Spleen (tissue), 11 donors: ENCODE measurements around the gene PHLDB1. TPM values are rescaled to one million over a fixed set of nuclear protein-coding genes. Genes with fewer than 3 reads are reported as not detected.
"Not testable (repeated sequence)": the region's sequence is repeated elsewhere in the genome, so short reads cannot be mapped to it uniquely, and the experiment has no call there.

Experiments used
- DNase-seq: peaks from one replicate; pipeline ENCODE4 v3.0.0-alpha.2; 2020
- H3K27ac ChIP-seq, 8 donors: fragments of 200-600 bp; sonication (generic) in 7 of 8; 1 replicate in 4 of 8; 2 replicates in 4 of 8; pipeline versions ENCODE4 v1.5.0 to v1.8.0; 2016 to 2021; ENCODE audit warnings: inconsistent platforms in 4 of 8, mild to moderate bottlenecking in 4 of 8, moderate library complexity in 1 of 8
- H3K27me3 ChIP-seq, 7 donors: fragments of 200-600 bp; sonication (generic) in 6 of 7; replicated peaks in 1 of 7; 1 replicate in 4 of 7; 2 replicates in 3 of 7; pipeline versions ENCODE4 v1.5.0 to v1.8.0; 2016 to 2021; ENCODE audit warnings: inconsistent platforms in 3 of 7, mild to moderate bottlenecking in 1 of 7
- H3K36me3 ChIP-seq, 6 donors: fragments of 200-600 bp; sonication (generic) in 5 of 6; 1 replicate in 4 of 6; 2 replicates in 2 of 6; pipeline versions ENCODE4 v1.5.0 to v1.8.0; 2016 to 2021; ENCODE audit warnings: inconsistent platforms in 2 of 6
- H3K4me1 ChIP-seq, 6 donors: fragments of 200-600 bp; sonication (generic) in 5 of 6; 1 replicate in 3 of 6; 2 replicates in 3 of 6; pipeline versions ENCODE4 v1.5.0 to v1.8.0; 2016 to 2021; ENCODE audit warnings: inconsistent platforms in 3 of 6
- H3K4me3 ChIP-seq, 8 donors: fragments of 200-600 bp; sonication (generic) in 7 of 8; 1 replicate in 4 of 8; 2 replicates in 4 of 8; pipeline versions ENCODE4 v1.5.0 to v1.8.0; 2016 to 2021; ENCODE audit warnings: inconsistent platforms in 4 of 8, mild to moderate bottlenecking in 4 of 8, moderate library complexity in 2 of 8
- H3K9me3 ChIP-seq, 8 donors: fragments of 200-600 bp; sonication (generic) in 7 of 8; 1 replicate in 4 of 8; 2 replicates in 4 of 8; pipeline versions ENCODE4 v1.5.0 to v1.8.0; 2016 to 2021; ENCODE audit warnings: inconsistent platforms in 4 of 8
- CTCF ChIP-seq, 11 experiments: fragments of 200-600 bp in 7 of 11; fragments of 450-650 bp in 4 of 11; sonication (generic) in 4 of 11; IDR thresholded peaks in 8 of 11; conservative IDR thresholded peaks in 3 of 11; 1 replicate in 7 of 11; 2 replicates in 4 of 11; pipeline versions ENCODE4 v1.4.0 to v1.8.0; 2016 to 2021; ENCODE audit warnings: antibody characterized with exemption in 11 of 11, inconsistent platforms in 4 of 11, mild to moderate bottlenecking in 1 of 11
- POLR2A ChIP-seq, 3 donors: fragments of 450-650 bp; IDR thresholded peaks; one replicate each; pipeline ENCODE4 v1.5.1; 2017; ENCODE audit warnings: antibody characterized with exemption in 3 of 3, mild to moderate bottlenecking in 1 of 3
- POLR2AphosphoS5 ChIP-seq, 3 donors: sonication (generic); formaldehyde crosslinking; IDR thresholded peaks; one replicate each; pipeline ENCODE4 v1.5.1; 2017; ENCODE audit warnings: antibody characterized with exemption in 3 of 3
- WGBS, 5 donors: extraction: QIAGEN DNeasy Blood & Tissue Kit in 3 of 5; methylation state at CpG; one replicate each; pipeline versions ENCODE4 v1.1.5 to v1.1.7; 2013 to 2018; 5-methylcytosine and 5-hydroxymethylcytosine counted together
- intact Hi-C: fragments of 100-400 bp; cut with DNase I; formaldehyde crosslinking; loops from one replicate; pipeline ENCODE4 v1.15.0; 2023; ENCODE audit warnings: low total_unique reads
- polyA plus RNA-seq, 3 donors: library from polyadenylated mRNA; stranded (reverse); fragments of 200-250 nt; gene quantifications; one replicate each; pipeline ENCODE4 v1.2.1, GENCODE V29; 2013
- total RNA-seq, 7 donors: library from RNA; depleted of rRNA in 3 of 7; stranded (reverse); fragments of >200 nt in 3 of 7; fragmentation: NEBNext Ultra II Directional in 4 of 7; extraction: Animal tissue kit (Norgen Biotek cat#: 25700) in 4 of 7; gene quantifications; one replicate each; pipeline versions ENCODE4 v1.1.0 to v1.2.1, GENCODE V29; 2016 to 2021
- donor health status: healthy with polysubstance abuse.
- donor health status: DM: no; HTN: no; CAD: no; lungs with moderate emphysema.
- donor health status: DM: no; HTN: no; CAD: no.
- donor health status: Bipolar disorder and iron deficiency.
- donor health status: healthy.
- donor health status: DM: no; HTN: no; CAD: no.
- donor health status: DM: yes; HTN: yes; CAD: no.

PHLDB1 gene
- total and polyA plus RNA-seq, 10 donors = 13.0 to 162 (median 69.9) TPM

GRCh38 chr11:118596224-118597146, 10.9 kb upstream of the PHLDB1 start:
- H3K9me3 ChIP-seq = no peaks in the 10 kb centered on the region
- no peak for DNase-seq
- no peaks in the 10 kb centered on the region for H3K27me3 ChIP-seq
- intact Hi-C loops = no loop called here
- no peak for TF ChIP-seq CTCF (IDR thresholded peaks at IDR 0.05 in 8 of 11, conservative IDR thresholded peaks at IDR 0.05 in 3 of 11)
- no peak for TF ChIP-seq POLR2A (IDR thresholded peaks at IDR 0.05)
- peak in 1 of 3 donors; percentile 15 for TF ChIP-seq POLR2AphosphoS5 (IDR thresholded peaks at IDR 0.05)
- peaks cover 0 to 22% (median 12%) of the 10 kb centered on the region in 6 donors for H3K4me1 ChIP-seq
- 84 to 92% (median 90%) methylated on average over 16 of the region's 16 CpGs for WGBS, 5 donors
- H3K4me3 ChIP-seq = no peak overlapping the region
- H3K27ac ChIP-seq = no peak overlapping the region
- peaks cover 0 to 100% (median 96%) of the 10 kb centered on the region in 6 donors for H3K36me3 ChIP-seq

- Histone ChIP-seq H3K36me3 (peaks cover 0 to 100% (median 97%) of the 10 kb centered on the region in 6 donors), H3K4me1 (peaks cover 0 to 22% (median 12%) of the 10 kb centered on the region in 6 donors), H3K27ac (no peak overlapping the region), H3K27me3 (no peaks in the 10 kb centered on the region), H3K4me3 (no peak overlapping the region), H3K9me3 (no peaks in the 10 kb centered on the region)
- 94 to 98% (median 95%) methylated on average over 9 of the region's 9 CpGs for WGBS, 5 donors
- no peak for DNase-seq
- intact Hi-C loops = no loop called here
- TF ChIP-seq CTCF (IDR thresholded peaks at IDR 0.05 in 8 of 11, conservative IDR thresholded peaks at IDR 0.05 in 3 of 11) (no peak), POLR2A (IDR thresholded peaks at IDR 0.05) (no peak), POLR2AphosphoS5 (IDR thresholded peaks at IDR 0.05) (no peak)
Observed at GRCh38 chr11:118597556-118597955, 9.9 kb upstream of the PHLDB1 start.

GRCh38 chr11:118602331-118602730, 5.1 kb upstream of the PHLDB1 start:
- Histone ChIP-seq H3K4me1 (peaks cover 0 to 30% (median 16%) of the 10 kb centered on the region in 6 donors), H3K27me3 (peaks cover 0 to under 1% (median 0%) of the 10 kb centered on the region in 7 donors), H3K27ac (peak overlapping the region in 3 of 8 donors; percentile 7 to 38 (median 38)), H3K4me3 (no peak overlapping the region), H3K9me3 (no peaks in the 10 kb centered on the region), H3K36me3 (peaks cover 0 to 64% (median 52%) of the 10 kb centered on the region in 6 donors)
- intact Hi-C loops = no loop called here
- TF ChIP-seq POLR2AphosphoS5 (IDR thresholded peaks at IDR 0.05) (peak in 1 of 3 donors; percentile 46), POLR2A (IDR thresholded peaks at IDR 0.05) (no peak), CTCF (IDR thresholded peaks at IDR 0.05 in 8 of 11, conservative IDR thresholded peaks at IDR 0.05 in 3 of 11) (no peak)
- WGBS, 5 donors = 61 to 87% (median 75%) methylated on average over 3 of the region's 3 CpGs
- peak; percentile 29 for DNase-seq

- H3K9me3 ChIP-seq, DNase-seq, H3K4me3 ChIP-seq, intact Hi-C loops: not testable (repeated sequence)
- Histone ChIP-seq H3K4me1 (peaks cover 0 to 43% (median 26%) of the 10 kb centered on the region in 6 donors), H3K27me3 (peaks cover 0 to 15% (median 1%) of the 10 kb centered on the region in 7 donors), H3K27ac (peak overlapping the region in 3 of 8 donors; percentile 11 to 65 (median 64)), H3K36me3 (peaks cover 0 to 51% (median 39%) of the 10 kb centered on the region in 6 donors)
- 84 to 96% (median 92%) methylated on average over 8 of the region's 8 CpGs for WGBS, 5 donors
Observed at GRCh38 chr11:118603709-118604108, 3.7 kb upstream of the PHLDB1 start.
